ENCODE measurements around the gene PKP4. TPM values are rescaled to one million over a fixed set of nuclear protein-coding genes. Genes with fewer than 3 reads are reported as not detected.

Gene PKP4
- total RNA-seq, 1 donor: 33.3 TPM

DNA sequence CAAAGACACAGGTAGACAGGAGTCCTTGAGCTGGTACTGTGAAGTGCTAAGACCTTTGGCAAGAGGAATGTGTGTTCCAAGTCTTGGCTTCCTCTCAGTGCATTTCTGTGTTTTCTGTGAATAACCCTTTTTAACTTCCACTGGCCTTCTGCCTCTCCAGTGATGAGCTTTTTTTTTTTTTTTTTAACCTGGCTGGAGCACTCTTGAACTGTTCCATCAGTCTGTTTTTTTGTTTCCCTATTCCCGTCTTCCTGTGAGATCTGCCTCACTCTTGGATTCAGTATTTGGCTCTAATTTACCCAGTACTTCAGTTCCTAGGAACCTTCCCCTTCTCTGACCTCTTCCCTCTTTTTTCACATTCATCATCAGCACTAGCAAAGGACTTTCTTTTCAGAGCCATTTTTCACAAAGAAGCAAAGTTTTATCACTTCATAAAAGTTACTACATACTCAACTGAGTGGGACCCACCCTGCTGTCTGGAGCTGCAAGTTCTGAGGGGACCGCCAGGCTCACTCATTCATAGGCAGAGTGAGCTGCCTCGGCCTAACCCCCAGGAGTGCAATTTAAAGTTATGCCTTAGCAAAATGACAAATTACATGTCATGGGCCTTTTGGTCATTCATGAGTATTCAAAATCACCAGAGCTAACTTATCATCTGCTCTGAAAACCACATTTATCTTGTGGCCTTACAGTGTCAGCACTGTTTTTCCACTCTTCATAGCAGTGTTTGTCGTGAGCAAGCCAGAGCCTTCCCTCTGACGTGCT is 211.4 kb downstream of the PKP4 start:
- DNase-seq (ENCODE audit: low read depth): peak; percentile 69
- no peak overlapping the region for H3K4me3 ChIP-seq (ENCODE audit: low read depth, low read length)
- TF ChIP-seq, protein P1, sequence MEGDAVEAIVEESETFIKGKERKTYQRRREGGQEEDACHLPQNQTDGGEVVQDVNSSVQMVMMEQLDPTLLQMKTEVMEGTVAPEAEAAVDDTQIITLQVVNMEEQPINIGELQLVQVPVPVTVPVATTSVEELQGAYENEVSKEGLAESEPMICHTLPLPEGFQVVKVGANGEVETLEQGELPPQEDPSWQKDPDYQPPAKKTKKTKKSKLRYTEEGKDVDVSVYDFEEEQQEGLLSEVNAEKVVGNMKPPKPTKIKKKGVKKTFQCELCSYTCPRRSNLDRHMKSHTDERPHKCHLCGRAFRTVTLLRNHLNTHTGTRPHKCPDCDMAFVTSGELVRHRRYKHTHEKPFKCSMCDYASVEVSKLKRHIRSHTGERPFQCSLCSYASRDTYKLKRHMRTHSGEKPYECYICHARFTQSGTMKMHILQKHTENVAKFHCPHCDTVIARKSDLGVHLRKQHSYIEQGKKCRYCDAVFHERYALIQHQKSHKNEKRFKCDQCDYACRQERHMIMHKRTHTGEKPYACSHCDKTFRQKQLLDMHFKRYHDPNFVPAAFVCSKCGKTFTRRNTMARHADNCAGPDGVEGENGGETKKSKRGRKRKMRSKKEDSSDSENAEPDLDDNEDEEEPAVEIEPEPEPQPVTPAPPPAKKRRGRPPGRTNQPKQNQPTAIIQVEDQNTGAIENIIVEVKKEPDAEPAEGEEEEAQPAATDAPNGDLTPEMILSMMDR (IDR thresholded peaks at IDR 0.05; ENCODE audit: insufficient read depth, low read length): no peak

DNA sequence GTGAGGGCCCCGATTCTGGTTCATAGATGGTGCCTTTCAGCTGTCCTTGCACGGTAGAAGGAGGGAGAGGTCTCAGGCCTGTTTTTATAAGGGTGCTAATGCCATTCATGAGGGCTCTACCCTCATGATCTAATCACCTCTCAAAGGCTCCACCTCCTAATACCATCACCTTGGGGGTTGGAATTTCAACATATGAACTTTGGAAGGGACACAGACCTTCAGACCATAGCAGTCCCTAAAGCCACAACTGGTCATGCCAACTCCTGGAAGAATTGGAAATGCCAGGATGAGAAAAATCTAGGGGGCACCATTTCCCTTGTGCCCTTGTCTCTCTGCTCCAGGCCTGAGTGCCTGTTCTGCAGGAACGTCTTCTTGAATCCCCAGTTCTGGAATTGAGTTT is 213.5 kb downstream of the PKP4 start:
- TF ChIP-seq, protein P1 (IDR thresholded peaks at IDR 0.05; ENCODE audit: insufficient read depth, low read length): no peak
- no peak for DNase-seq (ENCODE audit: low read depth)
- no peak overlapping the region for H3K4me3 ChIP-seq (ENCODE audit: low read depth, low read length)

DNA sequence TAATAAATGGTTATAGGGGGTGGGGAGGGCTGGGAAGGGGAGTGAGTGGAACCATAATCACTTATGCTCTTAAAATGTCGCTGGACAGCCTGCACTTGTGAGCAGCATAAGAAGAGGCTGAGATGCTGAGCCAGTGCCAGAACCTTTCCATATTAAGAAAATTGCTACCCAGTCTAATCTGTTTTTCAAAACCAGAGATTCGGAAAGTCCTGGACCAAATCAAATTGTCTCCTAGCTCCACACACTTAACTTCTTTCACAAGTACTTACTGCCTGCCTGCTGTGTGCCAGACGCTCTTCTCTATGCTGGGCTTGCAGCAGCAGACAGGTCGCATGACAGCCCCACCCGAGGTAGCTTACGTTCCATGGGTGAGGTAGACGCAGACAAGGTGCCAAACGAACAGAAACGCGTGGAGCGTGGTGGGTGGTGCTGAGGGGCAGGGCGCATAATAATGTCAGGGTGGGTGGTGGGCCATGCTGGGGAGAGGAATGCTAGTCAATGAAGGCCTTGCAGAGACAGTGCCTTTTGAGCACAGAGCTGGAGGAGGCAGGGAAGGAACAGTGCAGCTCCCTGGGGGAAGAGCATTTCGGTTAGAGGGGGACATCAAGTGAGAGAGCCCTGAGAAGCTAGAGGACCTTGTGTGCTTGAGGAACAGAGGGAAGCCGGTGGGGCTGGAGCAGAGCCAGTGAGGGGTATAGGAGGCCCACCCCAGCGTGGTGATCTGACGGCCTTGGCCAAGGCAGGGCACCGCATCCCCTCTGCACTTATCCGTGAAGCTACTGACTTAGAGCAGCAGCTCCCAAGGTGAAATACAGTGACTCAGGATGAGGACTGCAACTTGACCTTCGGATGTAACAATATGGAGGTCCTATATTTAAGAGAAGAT is 214.9 kb downstream of the PKP4 start:
- H3K4me3 ChIP-seq (ENCODE audit: low read depth, low read length): no peak overlapping the region
- no peak for DNase-seq (ENCODE audit: low read depth)
- TF ChIP-seq, protein P1 (IDR thresholded peaks at IDR 0.05; ENCODE audit: insufficient read depth, low read length): no peak

DNA sequence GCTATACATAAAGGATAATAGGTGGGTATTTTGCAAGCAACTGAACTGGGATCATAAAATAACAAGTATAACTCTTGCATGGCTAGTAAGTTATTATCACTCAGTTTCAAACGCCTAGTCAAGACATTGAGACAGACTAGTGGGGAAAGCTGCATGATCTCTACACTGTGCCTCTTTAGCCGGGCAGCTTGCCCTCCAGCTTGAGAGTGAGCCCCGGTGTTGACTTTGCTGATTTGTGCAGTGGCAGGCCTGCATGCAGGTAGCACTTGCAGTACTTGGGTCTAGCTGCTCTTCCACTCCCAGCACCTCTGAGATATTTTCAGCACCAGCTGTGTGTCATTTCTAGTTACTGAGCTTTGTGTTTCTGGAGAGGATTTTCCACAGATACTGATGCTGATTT is 219.5 kb downstream of the PKP4 start:
- TF ChIP-seq, protein P1 (IDR thresholded peaks at IDR 0.05; ENCODE audit: insufficient read depth, low read length): no peak
- no peak overlapping the region for H3K4me3 ChIP-seq (ENCODE audit: low read depth, low read length)
- DNase-seq (ENCODE audit: low read depth): no peak

GRCh38 chr2:158676696-158677095 is 219.9 kb downstream of the PKP4 start:
- TF ChIP-seq, protein P1 (IDR thresholded peaks at IDR 0.05; ENCODE audit: insufficient read depth, low read length): no peak
- no peak overlapping the region for H3K4me3 ChIP-seq (ENCODE audit: low read depth, low read length)
- no peak for DNase-seq (ENCODE audit: low read depth)

DNA sequence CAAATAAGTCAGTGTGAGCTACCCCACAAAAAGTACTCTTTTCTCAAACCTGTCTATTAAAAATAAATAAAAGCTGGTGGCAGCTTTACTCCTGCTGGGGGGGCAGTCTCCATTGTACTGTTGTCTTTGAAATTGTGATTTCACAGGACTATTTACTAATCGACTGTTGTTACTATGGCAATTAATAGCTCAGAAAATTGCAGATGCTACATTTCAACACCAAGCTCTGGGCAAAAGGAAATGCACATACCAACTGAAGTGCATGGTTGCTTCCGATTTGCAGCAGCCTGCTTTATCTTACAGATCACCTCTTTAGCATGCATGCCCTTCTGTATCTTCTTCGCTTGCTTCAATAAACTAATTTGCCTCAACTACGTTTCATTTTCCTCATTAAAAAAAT is 220.8 kb downstream of the PKP4 start:
- H3K4me3 ChIP-seq (ENCODE audit: low read depth, low read length): no peak overlapping the region
- TF ChIP-seq, protein P1 (IDR thresholded peaks at IDR 0.05; ENCODE audit: insufficient read depth, low read length): no peak

More for the DNA sequence above, 220.8 kb downstream of the PKP4 start:
- no peak for DNase-seq (ENCODE audit: low read depth)

Data from fibroblast of the aortic adventitia (primary cell).